Omental fat pad (tissue), 4 donors: ENCODE results near the gene SCRN3. TPM values are rescaled to one million over a fixed set of nuclear protein-coding genes. Genes with fewer than 3 reads are reported as not detected.
A peak's percentile ranks its signal among the peaks of the same experiment; 100 is the strongest.
"Not testable (repeated sequence)": the region's sequence is repeated elsewhere in the genome, so short reads cannot be mapped to it uniquely, and the experiment has no call there.

Experiments used
- ATAC-seq: fragments of 150-250 bp; one replicate; pipeline ENCODE4 v1.9.1; 2016; ENCODE audit warnings: mild to moderate bottlenecking, moderate library complexity; ENCODE audit not compliant: low FRiP score
- DNase-seq: peaks from one replicate; pipeline ENCODE4 v3.0.0-alpha.2; 2019; ENCODE audit warnings: low spot score
- CTCF ChIP-seq, 3 donors: fragments of 450-650 bp; IDR thresholded peaks; one replicate each; pipeline ENCODE4 v1.5.1; 2016 to 2017; ENCODE audit warnings: antibody characterized with exemption in 3 of 3, mild to moderate bottlenecking in 3 of 3, moderate library complexity in 2 of 3
- total RNA-seq, 4 donors: library from RNA; depleted of rRNA; stranded (reverse); fragments of >200 nt; gene quantifications; one replicate each; pipeline ENCODE4 v1.1.0, GENCODE V29; 2016

Gene SCRN3
- total RNA-seq, 4 donors from 2014 or later: 9.5 to 24.7 (median 18.0) TPM

GRCh38 chr2:174392706-174393105 lies 2.8 kb upstream of the SCRN3 start:
- TF ChIP-seq CTCF (IDR thresholded peaks at IDR 0.05): no peak
- no peak for DNase-seq
- ATAC-seq: no peak

- TF ChIP-seq CTCF (IDR thresholded peaks at IDR 0.05): no peak
- DNase-seq (no peak), ATAC-seq (peak; percentile 38)
Observed at GRCh38 chr2:174395969-174396630, 570 bp downstream of the SCRN3 start.

- TF ChIP-seq CTCF (IDR thresholded peaks at IDR 0.05): no peak
- no peak for ATAC-seq
- no peak for DNase-seq
Observed at GRCh38 chr2:174397773-174398172, 2.2 kb downstream of the SCRN3 start.

DNA sequence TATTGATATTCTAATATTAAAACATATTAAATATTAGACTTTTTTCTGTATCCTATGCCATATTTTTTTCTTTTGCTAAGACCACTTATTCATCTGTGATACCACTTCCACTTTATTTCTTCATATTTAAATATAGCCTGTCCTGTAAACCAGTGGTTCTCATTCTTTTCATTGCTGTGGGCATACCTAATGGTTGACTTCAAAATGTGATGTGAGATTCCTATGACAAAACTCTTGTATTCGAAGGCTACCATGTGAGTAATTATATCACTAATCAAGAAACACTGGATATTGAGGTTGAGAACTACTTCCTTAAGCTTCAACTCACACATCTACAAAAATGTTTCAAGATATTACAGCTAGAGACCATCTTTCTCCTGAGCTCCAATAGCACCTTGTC lies 3.6 kb downstream of the SCRN3 start:
- no peak for ATAC-seq
- no peak for DNase-seq
- no peak for TF ChIP-seq CTCF (IDR thresholded peaks at IDR 0.05)

GRCh38 chr2:174400853-174401252 lies 5.3 kb downstream of the SCRN3 start:
- DNase-seq (no peak), ATAC-seq (no peak)
- no peak for TF ChIP-seq CTCF (IDR thresholded peaks at IDR 0.05)

DNA sequence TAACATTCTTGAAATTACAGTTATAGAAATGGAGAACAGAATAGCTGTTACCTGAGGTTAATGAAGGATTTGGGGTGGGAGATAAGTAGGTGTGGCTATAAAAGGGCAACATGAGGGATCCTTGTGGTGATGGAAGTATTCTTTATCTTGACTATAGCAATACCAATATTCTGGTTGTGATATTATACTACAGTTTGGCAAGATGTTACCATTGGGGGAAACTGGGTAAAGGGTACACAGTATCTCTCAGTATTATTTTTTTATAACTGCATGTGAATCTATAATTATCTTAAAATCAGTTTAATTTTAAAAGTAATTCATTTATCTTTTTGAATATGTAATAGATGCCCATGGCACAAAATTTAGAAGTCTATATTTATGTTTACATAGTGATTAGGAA lies 8.1 kb downstream of the SCRN3 start:
- no peak for DNase-seq
- no peak for TF ChIP-seq CTCF (IDR thresholded peaks at IDR 0.05)
- no peak for ATAC-seq

DNA sequence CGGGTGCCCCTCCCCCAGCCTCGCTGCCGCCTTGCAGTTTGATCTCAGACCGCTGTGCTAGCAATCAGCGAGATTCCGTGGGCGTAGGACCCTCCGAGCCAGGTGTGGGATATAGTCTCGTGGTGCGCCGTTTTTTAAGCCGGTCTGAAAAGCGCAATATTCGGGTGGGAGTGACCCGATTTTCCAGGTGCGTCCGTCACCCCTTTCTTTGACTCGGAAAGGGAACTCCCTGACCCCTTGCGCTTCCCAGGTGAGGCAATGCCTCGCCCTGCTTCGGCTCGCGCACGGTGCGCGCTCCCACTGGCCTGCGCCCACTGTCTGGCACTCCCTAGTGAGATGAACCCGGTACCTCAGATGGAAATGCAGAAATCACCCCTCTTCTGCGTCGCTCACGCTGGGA lies 14.5 kb downstream of the SCRN3 start:
- ATAC-seq, DNase-seq: not testable (repeated sequence)
